Fibroblast of villous mesenchyme (primary cell): ENCODE results near the gene COIL. TPM values are rescaled to one million over a fixed set of nuclear protein-coding genes. Genes with fewer than 3 reads are reported as not detected.
A peak's percentile ranks its signal among the peaks of the same experiment; 100 is the strongest.

Experiments used
- DNase-seq: peaks from one replicate; pipeline ENCODE4 v3.0.0-alpha.2; 2010; ENCODE audit warnings: low read depth
- H3K4me3 ChIP-seq: 2 replicates; pipeline ENCODE4 v1.5.1; 2011; ENCODE audit warnings: low read depth, mild to moderate bottlenecking, low read length
- CTCF ChIP-seq: IDR thresholded peaks from 2 replicates; pipeline ENCODE4 v1.5.1; 2012; ENCODE audit warnings: low read depth, mild to moderate bottlenecking, low read length; ENCODE audit not compliant: insufficient read depth
- total RNA-seq: library from RNA; depleted of rRNA; stranded (reverse); fragments of >200 nt; gene quantifications from 2 replicates; pipeline ENCODE4 v1.2.3, GENCODE V29; 2012

Gene COIL
- total RNA-seq, 1 donor, result 17.7 TPM

GRCh38 chr17:56978441-56979090 lies 17.7 kb upstream of the COIL start:
- DNase-seq, result peak; percentile 57
- peak overlapping the region; percentile 81 for H3K4me3 ChIP-seq
- no peak for TF ChIP-seq CTCF

DNA sequence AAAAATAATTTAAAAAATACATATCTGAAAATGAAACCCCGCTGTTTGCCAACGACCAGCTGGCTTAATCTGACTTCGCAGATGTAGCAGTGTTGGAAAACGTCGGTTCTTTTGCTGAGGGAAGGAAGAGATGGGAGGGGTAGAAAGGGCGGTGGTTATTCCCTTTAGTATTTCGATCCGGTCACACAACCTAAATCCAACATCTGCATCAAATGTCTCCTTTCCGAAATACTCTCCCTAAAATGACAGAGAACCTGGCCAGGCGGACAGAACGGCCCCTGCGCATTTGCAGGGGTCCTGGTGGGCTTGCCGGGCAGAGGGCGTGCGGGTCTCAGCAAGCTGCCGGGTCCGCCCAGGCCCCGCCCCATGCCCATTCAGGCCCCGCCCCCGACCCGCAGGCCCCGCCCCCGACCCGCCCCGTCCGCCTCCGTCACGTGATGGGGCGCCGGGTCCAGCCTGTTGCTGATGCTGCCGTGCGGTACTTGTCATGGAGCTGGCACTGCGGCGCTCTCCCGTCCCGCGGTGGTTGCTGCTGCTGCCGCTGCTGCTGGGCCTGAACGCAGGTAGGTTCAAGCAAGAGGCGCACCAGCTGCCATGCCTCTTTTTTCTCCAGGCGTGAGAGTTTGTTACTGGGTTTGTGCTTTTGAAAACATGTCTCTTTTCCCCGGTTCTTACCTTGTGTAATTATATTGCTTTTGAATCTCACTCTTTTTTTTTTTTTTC lies 17.0 kb upstream of the COIL start, which contains the start of gene SCPEP1:
Gene SCPEP1, plus strand, starts transcription at position 459 of the 723 bp plus-strand sequence. Its CDS starts 29 bp downstream, at position 488.
- H3K4me3 ChIP-seq, result peak within 1 kb of the TSS; percentile 81
- TF ChIP-seq CTCF, result no peak
- peak; percentile 77 for DNase-seq

GRCh38 chr17:56976941-56977608 lies 16.2 kb upstream of the COIL start:
- no peak for TF ChIP-seq CTCF
- no peak for DNase-seq
- peak overlapping the region; percentile 81 for H3K4me3 ChIP-seq

- H3K4me3 ChIP-seq, result no peak overlapping the region
- DNase-seq, result no peak
- no peak for TF ChIP-seq CTCF
Measured at GRCh38 chr17:56975656-56976055, 14.8 kb upstream of the COIL start.

- no peak overlapping the region for H3K4me3 ChIP-seq
- TF ChIP-seq CTCF, result no peak
- DNase-seq, result no peak
Measured at GRCh38 chr17:56974055-56974454, 13.2 kb upstream of the COIL start.

DNA sequence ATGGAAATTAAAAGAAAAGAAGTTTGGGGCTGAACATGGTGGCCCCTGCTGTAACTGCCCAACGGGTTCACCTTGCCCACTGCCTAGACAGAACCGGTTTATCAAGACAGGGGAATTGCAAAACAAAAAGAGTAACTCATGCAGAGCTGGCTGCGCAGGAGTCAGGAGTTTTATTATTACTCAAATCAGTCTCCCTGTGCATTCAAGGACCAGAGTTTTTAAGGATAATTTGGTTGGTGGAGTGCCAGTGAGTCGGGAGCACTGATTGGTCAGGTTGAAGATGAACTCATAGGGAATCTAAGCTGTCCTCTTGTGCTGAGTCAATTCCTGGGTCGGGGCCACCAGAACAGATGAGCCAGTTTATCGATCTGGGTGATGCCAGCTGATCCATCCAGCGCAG lies 12.7 kb upstream of the COIL start:
- no peak for DNase-seq
- H3K4me3 ChIP-seq, result no peak overlapping the region
- TF ChIP-seq CTCF, result no peak
